GM15510 (cell line): ENCODE measurements around the gene ZNF71.
A peak's percentile ranks its signal among the peaks of the same experiment; 100 is the strongest.

ENCODE experiments used
- POLR2A ChIP-seq: IDR thresholded peaks from 3 replicates; pipeline ENCODE4 v1.6.1; 2011; ENCODE audit warnings: borderline replicate concordance; ENCODE audit not compliant: insufficient read length; ENCODE audit errors: extremely low read depth

Gene ZNF71

DNA sequence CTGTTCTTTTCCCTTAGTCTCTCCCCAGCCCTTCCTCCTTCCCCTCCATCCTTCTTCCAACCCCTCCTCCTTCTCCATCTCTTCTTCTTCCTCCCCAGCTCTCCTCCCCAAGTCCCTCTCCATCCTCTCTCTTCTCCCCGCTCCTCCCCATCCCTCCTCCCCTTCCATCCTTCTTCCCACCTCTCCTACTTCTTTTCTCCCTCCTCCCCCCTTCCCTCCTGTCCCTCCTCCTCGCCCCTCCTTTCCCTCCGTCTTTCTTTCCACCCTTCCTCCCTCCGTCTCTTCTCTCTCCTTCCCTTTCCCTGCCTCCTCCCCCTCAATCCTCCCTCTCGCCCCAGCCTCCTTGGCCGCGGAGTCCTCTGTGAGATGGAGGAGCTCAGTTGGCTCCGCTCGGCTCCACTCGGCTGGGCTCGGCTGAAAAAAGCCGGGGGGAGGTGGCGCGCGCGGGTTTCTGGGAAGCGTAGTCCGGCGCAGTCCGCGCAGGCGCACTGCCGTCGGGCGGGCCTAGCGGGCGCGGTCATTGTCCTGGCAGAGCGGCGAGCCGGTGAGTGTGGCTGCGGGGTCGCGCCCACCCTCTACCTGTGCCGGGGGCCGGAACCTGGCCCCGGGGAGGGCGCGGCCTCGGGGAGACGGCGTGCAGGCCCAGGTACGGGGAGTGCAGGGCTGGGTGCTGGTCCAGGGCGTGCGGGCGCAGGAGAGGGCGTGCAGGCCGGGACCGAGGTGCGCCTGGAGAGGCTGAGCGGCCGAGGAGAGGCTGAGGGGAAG lies at the start of gene ZNF71:
ZNF71 (plus strand) TSS at position 520 of the 765 bp plus-strand sequence. CDS start 6,257 bp downstream, outside the sequence.
- no peak for TF ChIP-seq POLR2A

DNA sequence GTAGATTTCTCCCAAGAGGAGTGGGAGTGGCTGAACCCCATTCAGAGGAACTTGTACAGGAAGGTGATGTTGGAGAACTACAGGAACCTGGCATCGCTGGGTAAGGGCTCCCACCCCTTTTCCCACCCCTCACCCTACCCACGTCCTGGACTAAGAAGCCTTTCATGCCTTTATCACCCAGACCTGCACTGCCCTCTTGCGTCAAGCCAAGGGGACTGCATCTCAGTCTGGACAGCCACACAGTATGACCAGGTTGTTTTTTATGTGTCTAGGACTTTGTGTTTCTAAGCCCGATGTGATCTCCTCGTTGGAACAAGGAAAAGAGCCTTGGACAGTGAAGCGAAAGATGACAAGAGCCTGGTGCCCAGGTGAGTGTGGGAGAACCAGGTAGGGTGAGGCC lies 47.6 kb upstream of the ZNF71 start:
- TF ChIP-seq POLR2A, result no peak

DNA sequence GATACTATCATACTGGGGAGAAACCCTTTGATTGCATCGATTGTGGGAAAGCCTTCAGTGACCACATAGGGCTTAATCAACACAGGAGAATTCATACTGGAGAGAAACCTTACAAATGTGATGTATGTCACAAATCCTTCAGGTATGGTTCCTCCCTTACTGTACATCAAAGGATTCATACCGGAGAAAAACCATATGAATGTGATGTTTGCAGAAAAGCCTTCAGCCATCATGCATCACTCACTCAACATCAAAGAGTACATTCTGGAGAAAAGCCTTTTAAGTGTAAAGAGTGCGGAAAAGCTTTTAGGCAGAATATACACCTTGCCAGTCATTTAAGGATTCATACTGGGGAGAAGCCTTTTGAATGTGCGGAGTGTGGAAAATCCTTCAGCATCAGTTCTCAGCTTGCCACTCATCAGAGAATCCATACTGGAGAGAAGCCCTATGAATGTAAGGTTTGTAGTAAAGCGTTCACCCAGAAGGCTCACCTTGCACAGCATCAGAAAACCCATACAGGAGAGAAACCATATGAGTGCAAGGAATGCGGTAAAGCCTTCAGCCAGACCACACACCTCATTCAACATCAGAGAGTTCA lies 40.7 kb upstream of the ZNF71 start:
- no peak for TF ChIP-seq POLR2A

DNA sequence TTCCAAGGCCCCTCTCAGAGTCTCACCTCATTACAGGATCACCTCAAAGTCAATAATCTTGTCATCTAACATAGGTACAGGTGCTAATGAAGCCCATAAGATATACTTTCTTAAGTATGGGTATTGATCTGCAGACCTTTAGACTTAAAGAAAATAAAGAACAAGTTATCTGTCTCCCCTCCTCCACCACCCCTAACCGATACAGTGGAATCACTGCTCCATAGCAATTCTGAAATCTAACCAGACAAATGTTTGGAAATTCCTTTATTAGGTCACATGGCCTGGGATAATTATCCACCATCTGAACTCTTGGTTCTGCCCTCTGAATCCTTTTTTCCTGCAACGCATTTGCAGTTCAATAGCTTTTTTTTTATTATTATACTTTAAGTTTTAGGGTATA lies 32.3 kb upstream of the ZNF71 start:
- TF ChIP-seq POLR2A, result no peak

DNA sequence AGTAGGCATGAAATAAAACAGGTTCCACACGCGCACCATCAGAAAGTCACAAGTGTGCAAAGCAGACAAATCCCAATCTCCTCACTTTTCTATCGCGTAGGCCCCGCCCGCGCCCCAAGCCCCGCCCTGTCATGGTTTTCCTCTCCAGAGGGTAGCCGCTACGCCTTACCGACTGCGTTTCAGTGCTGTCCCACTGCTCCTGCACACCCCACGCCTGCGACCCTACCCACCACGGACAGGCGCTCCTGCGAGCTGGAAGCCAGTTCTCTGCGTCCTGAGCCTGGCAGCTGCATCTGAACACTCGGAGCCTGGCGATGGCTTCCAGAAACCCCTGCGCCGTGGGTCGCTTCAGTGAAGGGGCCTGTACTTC lies 28.2 kb upstream of the ZNF71 start:
- TF ChIP-seq POLR2A, result no peak

DNA sequence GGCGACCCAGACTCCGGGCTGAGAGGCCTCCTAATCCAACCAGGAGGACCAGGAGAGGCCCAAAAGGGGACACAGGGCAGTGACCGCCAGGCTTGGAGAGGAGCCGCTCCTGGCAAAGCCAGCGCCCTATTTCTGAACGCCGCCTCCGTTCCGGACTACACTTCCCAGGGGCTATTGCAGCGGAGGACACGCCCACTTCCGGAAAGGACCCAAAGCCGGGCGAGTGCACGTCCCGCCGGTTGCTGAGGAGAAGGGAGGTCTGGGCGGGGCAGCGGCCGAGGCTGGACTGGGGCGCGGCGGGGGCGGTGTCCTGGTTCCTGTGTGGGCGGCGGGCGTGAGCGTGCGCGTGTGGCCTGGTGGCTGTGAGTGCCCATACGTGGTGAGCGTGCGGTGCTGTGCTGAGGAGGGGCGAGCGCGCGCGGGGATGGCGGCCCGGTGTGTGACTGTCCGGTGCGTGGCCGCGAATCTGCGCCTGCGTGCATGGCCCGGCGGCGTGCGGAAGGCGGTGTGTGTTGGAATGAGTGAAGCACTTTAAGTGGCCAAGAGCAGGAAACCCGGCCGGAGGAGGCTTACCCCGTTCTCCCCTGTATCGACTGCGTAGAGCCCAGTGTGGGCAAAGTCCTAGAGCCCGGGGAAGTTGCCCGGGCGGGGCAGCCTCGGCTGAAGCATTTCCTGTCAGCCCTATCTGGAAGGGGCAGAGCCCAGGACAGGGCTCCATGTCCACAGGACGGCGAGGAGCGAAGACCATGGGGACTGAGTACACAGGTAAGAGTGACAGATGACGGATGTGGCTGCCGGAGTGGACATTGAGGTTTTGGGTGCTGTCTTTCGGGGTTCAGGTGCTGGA lies 27.6 kb upstream of the ZNF71 start, which contains the start of gene ZNF470:
ZNF470 (plus strand) TSS at position 195 of the 847 bp plus-strand sequence. CDS start 2,844 bp downstream, outside the sequence.
- TF ChIP-seq POLR2A, result peak; percentile 43

DNA sequence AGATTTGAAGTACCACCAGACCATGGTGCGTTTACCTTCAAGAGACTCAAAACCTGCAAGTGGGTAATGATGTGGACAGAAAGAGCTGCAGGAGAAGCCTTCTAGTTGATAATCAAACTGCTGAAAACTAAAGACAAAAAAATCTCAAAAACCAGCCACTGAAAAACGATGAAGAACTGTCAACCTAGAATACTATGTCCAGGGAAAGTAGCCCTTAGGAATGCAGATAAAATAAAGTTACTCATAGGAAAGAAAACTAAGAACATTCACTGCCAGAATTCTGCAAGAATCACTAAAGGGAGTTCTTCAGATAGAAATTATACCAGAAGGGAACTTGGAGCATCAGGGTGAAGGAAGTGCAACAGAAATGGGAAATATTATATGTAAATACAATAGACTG lies 22.5 kb upstream of the ZNF71 start:
- no peak for TF ChIP-seq POLR2A

DNA sequence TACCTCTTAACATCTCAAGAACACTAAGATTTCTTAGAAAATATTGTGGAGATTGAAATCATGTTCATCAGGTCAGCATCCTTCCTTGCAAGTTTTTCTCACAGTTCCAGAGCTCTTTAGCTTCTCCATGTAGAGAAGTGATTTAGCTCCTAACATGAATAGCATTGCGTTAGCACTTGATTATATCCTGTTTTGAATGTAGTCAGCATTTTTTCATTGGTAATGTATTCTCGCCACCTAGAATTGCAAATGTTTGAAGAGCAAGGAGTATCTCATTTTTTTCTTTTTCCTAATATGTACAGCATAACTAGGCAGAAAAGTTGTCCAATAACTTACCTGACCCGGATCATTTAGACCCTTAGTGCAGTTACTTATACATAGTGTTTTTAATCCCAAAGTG lies 21.2 kb upstream of the ZNF71 start:
- TF ChIP-seq POLR2A, result no peak

DNA sequence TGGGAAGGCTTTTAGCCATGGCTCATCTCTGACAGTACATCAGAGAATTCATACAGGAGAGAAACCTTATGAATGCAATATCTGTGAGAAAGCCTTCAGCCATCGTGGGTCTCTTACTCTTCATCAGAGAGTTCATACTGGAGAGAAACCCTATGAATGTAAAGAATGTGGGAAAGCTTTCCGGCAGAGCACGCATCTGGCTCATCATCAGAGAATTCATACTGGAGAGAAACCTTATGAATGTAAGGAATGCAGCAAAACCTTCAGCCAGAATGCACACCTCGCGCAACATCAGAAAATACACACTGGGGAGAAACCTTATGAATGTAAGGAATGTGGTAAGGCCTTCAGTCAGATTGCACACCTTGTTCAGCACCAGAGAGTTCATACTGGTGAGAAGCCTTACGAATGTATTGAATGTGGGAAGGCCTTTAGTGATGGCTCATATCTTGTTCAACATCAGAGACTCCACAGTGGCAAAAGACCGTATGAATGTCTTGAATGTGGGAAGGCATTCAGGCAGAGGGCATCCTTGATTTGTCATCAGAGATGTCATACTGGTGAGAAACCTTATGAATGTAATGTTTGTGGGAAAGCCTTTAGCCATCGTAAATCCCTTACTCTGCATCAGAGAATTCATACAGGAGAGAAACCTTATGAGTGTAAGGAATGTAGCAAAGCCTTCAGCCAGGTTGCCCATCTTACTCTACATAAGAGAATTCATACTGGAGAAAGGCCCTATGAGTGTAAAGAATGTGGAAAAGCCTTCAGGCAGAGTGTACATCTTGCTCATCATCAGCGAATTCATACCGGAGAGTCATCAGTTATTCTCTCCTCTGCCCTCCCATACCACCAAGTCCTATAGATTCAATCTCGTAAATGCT lies 17.1 kb upstream of the ZNF71 start:
- no peak for TF ChIP-seq POLR2A

DNA sequence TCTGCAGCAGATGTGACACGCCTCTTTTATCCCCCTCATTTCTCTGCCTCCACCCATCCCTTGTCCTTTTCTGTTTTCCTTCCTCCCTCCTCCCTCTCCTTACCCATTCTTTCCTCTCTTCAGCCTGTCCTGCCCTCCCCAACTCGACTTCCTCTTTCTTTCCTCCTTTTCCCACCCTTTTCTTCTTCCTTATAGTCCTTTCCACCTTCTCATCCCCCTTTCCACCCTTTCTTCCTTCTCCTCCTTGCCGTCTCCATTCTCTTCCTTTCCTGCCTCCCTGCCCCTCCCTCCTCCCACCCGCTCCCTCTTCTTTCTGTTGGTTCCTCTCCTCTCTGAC lies 688 bp upstream of the ZNF71 start:
- no peak for TF ChIP-seq POLR2A

DNA sequence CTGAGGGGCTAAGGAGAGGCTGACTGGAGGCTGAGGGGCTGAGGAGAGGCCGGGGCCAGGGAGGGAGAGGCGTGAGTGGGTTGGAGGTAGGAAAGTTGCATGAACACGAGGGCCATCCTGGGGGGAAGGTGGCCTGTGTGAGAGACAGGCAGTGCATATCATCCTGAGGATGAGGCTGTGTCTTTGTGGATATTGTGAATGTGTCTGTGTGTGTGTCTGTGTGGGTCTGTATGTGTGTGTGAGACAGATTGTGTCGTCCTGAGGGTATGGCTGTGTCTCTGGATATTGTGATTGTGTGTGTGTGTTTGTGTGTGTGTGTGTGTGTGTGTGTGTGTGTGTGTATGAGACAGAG lies 422 bp downstream of the ZNF71 start:
- TF ChIP-seq POLR2A, result no peak

DNA sequence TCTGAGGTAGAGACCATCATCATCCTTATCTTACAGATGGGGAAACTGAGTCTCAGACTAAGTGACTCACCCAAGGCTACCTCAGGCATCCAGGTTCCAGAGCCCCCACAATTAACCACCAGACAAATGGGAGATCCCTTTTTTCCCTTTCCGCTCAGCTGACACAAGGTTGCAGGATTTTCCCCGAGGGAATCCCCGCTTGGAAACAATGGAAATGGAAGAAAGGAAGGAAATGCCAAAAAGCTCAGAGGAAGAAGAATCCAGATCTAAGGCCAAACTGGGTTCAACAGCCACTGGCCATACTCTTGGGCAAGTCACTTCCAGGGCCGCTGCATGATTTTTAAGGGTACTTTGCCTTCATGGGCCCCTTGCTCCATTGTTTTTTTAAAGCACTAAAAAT lies 1.6 kb downstream of the ZNF71 start:
- no peak for TF ChIP-seq POLR2A

DNA sequence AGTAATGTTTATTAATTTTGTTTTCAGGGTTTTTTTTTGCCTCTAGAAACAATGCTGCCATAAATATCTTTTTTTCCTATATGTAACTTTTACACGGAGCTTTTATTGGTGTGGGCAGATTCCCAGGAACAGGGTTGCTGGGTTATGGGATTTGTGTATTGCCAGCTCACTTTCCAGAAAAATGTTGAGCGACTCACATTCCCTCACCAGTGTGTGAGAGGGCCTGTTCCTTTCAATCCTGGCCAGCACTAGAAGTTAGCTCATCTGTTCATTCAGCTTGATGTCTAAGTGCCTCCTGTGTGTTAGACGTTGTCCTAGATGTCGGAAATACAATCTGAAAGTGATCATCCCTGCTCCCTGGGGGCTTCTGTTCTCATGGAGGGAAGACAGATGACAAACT lies 2.6 kb downstream of the ZNF71 start:
- no peak for TF ChIP-seq POLR2A

DNA sequence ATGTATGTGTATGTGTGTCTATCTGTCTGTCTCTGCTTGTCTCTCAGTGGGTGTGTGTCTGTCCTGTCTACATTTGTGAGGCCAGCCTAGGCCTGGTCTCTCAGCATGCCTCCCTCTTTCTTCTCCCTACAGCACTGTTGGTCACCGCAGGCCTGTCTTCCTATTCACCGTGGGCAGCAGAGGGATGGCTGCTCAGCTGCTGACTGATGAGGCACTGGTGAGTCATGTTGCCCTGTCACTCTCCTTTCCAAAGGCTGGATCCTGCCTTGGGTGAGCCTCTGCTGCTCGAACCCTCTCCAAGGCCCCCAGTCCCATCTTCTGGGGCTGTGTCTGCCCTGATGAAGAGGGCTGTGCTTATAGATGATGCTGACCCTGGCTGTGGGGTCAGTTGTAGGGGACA lies 6.3 kb downstream of the ZNF71 start:
- TF ChIP-seq POLR2A, result no peak

DNA sequence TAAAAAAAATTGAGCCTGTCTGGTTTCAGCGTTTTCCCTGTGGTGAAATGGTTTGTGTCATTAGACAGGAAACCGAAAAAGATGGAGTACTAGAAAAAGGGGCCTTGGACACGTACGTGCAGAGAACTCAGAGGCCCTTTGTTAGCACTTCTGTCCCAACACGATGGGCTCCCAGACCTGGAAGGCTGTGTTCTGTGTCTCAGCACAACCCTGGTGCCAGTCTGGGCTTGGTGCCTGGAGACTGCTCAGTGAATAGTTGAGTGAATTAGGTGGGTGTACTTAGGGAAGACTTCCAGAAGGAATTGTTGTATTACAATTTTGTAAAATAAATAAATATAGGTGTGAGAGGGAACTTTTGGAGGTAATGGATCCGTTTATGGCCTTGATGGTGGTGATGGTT lies 8.7 kb downstream of the ZNF71 start:
- no peak for TF ChIP-seq POLR2A
